Body of pancreas (tissue), 4 donors: ENCODE data around the gene ADD1. TPM values are rescaled to one million over a fixed set of nuclear protein-coding genes. Genes with fewer than 3 reads are reported as not detected.
"Not testable (repeated sequence)": the region's sequence is repeated elsewhere in the genome, so short reads cannot be mapped to it uniquely, and the experiment has no call there.

ENCODE experiments used
- ATAC-seq: fragments of 150-250 bp; one replicate; pipeline ENCODE4 v1.9.1; 2016
- DNase-seq, 4 donors: peaks; one replicate each; pipeline ENCODE4 v3.0.0-alpha.2; 2019
- H3K27ac ChIP-seq, 4 donors: fragments of 200-600 bp; sonication (generic); 1 replicate in 3 of 4; 2 replicates in 1 of 4; pipeline versions ENCODE4 v1.5.1 to v1.6.1; 2016 to 2019; ENCODE audit warnings: mild to moderate bottlenecking in 1 of 4, mixed read lengths in 1 of 4, moderate library complexity in 1 of 4
- H3K27me3 ChIP-seq, 2 donors: fragments of 200-600 bp; sonication (generic); one replicate each; pipeline ENCODE4 v1.6.0; 2016; ENCODE audit warnings: mild to moderate bottlenecking in 1 of 2
- H3K36me3 ChIP-seq, 2 donors: fragments of 200-600 bp; sonication (generic); replicated peaks in 1 of 2; 2 replicates each; pipeline ENCODE4 v1.5.1; 2016; ENCODE audit warnings: low read depth in 2 of 2; ENCODE audit not compliant: insufficient read depth in 1 of 2
- H3K4me1 ChIP-seq: fragments of 200-600 bp; sonication (generic); one replicate; pipeline ENCODE4 v1.6.0; 2016
- H3K4me3 ChIP-seq, 2 donors: fragments of 200-600 bp; sonication (generic); 1 replicate in 1 of 2; 2 replicates in 1 of 2; pipeline ENCODE4 v1.5.1; 2016 to 2019
- H3K9me3 ChIP-seq, 3 donors: fragments of 200-600 bp; sonication (generic); 1 replicate in 2 of 3; 2 replicates in 1 of 3; pipeline ENCODE4 v1.5.1; 2016
- CTCF ChIP-seq, 7 experiments: fragments of 450-650 bp in 4 of 7; fragments of 200-600 bp in 3 of 7; sonication (generic) in 3 of 7; IDR thresholded peaks; one replicate each; pipeline ENCODE4 v1.5.1; 2016 to 2019; ENCODE audit warnings: antibody characterized with exemption in 7 of 7
- POLR2A ChIP-seq, 3 donors: fragments of 450-650 bp; IDR thresholded peaks; one replicate each; pipeline ENCODE4 v1.6.1; 2016; ENCODE audit warnings: antibody characterized with exemption in 3 of 3, mild to moderate bottlenecking in 2 of 3
- WGBS, 2 donors: methylation state at CpG; one replicate each; pipeline ENCODE4 v1.1.5; 2017; 5-methylcytosine and 5-hydroxymethylcytosine counted together
- intact Hi-C: fragments of 100-400 bp; cut with DNase I; formaldehyde crosslinking; loops from one replicate; pipeline ENCODE4 v1.15.1; 2023
- total RNA-seq, 2 donors: library from RNA; depleted of rRNA; stranded (reverse); fragments of >200 nt; gene quantifications; one replicate each; pipeline ENCODE4 v1.1.0, GENCODE V29; 2016

The ADD1 gene
- total RNA-seq, 2 donors from 2014 or later = 84.1 to 266 TPM

GRCh38 chr4:2944091-2944482 is 100.4 kb downstream of the ADD1 start:
- ATAC-seq = no peak
- Histone ChIP-seq H3K9me3 (no peaks in the 10 kb centered on the region), H3K27ac (no peak overlapping the region), H3K4me3 (no peak overlapping the region), H3K4me1 (no peaks in the 10 kb centered on the region), H3K36me3 (peaks cover 37 to 55% of the 10 kb centered on the region in 2 donors), H3K27me3 (no peaks in the 10 kb centered on the region)
- 88 to 89% methylated on average over 11 of the region's 11 CpGs for WGBS, 2 donors
- no peak for DNase-seq
- TF ChIP-seq POLR2A (IDR thresholded peaks at IDR 0.05) (no peak), CTCF (IDR thresholded peaks at IDR 0.05) (no peak)
- intact Hi-C loops = no loop called here

DNA sequence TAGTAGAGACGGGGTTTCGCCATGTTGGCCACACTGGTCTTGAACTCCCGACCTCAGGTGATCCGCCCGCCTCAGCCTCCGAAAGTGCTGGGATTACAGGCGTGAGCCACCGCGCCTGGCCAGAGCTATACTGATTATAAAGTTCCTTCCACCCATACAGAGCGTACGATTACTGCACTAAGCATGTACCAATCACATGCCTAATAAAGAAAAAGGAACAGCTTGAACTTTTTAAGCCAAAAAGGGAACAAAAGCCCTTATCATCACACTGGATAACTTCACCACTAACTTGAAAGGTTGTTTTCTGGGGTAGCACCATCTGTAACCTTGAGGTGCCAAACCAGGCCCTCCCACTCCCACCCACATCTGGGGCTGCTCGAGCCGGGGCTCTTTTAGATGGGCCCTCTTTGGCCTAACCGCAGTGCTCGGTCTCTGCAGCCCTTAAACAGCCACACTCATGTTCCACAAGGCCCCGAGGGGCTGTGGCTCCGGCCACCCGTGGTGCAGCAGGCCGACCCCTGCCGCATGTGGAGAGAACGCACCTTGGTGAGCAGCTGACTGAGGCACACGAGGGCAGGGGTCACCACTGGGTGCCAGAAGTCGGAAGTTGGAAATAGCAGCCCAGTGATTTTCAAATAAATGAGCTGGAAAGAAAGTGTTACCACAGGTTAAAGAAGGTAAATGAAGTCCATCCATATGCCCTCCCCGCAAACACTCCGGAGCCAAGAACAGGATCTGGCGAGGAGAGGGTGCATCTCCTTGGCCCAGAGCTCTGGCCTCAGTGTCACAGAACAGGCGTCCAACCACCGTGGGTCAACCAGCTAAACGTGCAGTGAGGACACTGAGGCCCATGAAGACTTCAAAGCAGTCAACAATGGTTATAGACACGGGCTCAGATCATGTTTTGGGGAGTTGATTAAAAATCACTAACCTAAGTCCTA is 101.2 kb downstream of the ADD1 start:
- TF ChIP-seq POLR2A (IDR thresholded peaks at IDR 0.05) (no peak), CTCF (IDR thresholded peaks at IDR 0.05) (no peak)
- intact Hi-C loops = no loop called here
- no peak overlapping the region for H3K27ac ChIP-seq
- 88 to 92% methylated on average over 27 to 30 of the region's 30 CpGs for WGBS, 2 donors
- no peak overlapping the region for H3K4me3 ChIP-seq
- no peaks in the 10 kb centered on the region for H3K4me1 ChIP-seq
- H3K9me3 ChIP-seq = no peaks in the 10 kb centered on the region
- peaks cover 31 to 60% of the 10 kb centered on the region in 2 donors for H3K36me3 ChIP-seq
- ATAC-seq (no peak), DNase-seq (no peak)
- no peaks in the 10 kb centered on the region for H3K27me3 ChIP-seq

- WGBS, 2 donors = 88 to 92% methylated on average over 27 to 29 of the region's 30 CpGs
- DNase-seq, H3K4me1 ChIP-seq, H3K27ac ChIP-seq, H3K27me3 ChIP-seq, H3K9me3 ChIP-seq, intact Hi-C loops, ATAC-seq, H3K4me3 ChIP-seq: not testable (repeated sequence)
- peaks cover 24 to 57% of the 10 kb centered on the region in 2 donors for H3K36me3 ChIP-seq
Observed at GRCh38 chr4:2945619-2946604, 102.3 kb downstream of the ADD1 start.

GRCh38 chr4:2946812-2947600 is 103.4 kb downstream of the ADD1 start:
- H3K27me3 ChIP-seq = no peaks in the 10 kb centered on the region
- no peaks in the 10 kb centered on the region for H3K9me3 ChIP-seq
- no peak overlapping the region for H3K27ac ChIP-seq
- H3K36me3 ChIP-seq = peaks cover 24 to 60% of the 10 kb centered on the region in 2 donors
- ATAC-seq (no peak), DNase-seq (no peak)
- WGBS, 2 donors = 84 to 90% methylated on average over 16 to 19 of the region's 19 CpGs
- intact Hi-C loops = no loop called here
- TF ChIP-seq POLR2A (IDR thresholded peaks at IDR 0.05) (no peak), CTCF (IDR thresholded peaks at IDR 0.05) (no peak)
- no peaks in the 10 kb centered on the region for H3K4me1 ChIP-seq
- no peak overlapping the region for H3K4me3 ChIP-seq
